NCI-H345 treated with DMSO at 0.1 percent for 48 hours (cell line): ENCODE measurements around the gene CAPN12.

Experiments
- DNase-seq: peaks from one replicate; lab custom pipeline; 2025; ENCODE audit not compliant: unreplicated experiment; lab: John Stamatoyannopoulos, UW

The CAPN12 gene

GRCh38 chr19:38737921-38738737 lies 6.1 kb downstream of the CAPN12 start:
- no peak for DNase-seq

- DNase-seq: no peak
These were observed 6.9 kb downstream of the CAPN12 start for GRCh38 chr19:38737281-38737865.

DNA sequence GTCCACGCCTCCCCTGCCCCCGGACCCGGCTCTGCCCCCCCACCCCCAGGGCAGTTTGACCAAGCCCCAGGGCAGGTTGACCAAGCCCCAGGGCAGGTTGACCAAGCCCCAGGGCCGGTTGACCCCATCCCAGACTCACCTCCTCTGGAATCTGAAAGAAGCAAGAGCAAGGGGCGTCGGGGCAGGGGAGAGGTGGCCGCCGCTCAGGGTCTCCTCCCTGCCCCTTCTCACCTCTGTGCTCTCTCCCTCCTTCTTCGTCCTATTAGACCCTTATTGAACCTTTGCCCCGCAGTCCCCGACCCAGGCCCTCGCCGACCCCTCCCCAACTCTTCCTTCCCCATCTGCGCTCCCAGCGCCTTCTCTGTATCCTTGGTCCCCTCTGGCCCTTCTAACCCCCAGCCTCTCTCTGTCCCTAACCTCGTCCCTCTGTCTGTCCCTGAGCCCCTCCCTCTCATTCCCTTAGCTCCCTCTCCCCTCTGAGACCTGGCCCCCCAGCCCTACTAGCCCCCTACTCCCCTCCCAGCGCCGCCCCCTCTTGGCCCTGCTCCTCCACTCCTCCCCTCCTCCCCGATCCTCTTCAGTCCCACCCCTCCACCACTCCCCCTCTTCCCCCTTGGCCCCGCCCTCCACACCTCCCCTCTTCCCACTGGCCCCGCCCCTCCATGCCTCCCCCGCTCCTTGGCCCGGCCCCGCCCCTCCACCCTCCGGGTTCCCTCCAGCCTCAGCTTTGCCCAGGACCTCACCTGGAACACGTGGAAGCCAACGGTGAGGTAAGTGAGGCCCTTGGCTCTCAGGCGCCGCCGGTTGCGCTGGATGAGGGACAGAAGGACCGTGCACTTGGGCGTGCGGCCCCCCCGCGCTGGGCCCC lies 7.6 kb downstream of the CAPN12 start:
- DNase-seq: peak; percentile 53

DNA sequence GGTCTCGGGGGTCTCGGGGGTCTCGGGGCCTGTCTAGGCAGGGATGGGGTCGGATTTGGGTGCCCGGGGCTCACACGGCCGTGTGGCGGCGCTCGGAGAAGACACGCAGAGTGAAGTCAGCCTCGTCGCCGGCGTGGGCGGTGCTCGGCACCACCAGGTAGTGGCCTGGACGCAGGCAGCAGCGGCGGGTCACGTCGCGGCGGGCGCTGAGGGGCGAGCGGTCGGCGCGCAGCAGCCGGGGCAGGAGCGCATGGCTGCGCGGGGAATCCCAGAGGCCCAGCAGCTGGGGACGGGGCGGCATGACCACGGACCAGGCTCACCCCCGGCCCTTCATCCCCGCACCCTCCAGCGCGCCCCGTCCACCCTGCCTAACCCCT lies 8.2 kb downstream of the CAPN12 start:
- DNase-seq: peak; percentile 30

DNA sequence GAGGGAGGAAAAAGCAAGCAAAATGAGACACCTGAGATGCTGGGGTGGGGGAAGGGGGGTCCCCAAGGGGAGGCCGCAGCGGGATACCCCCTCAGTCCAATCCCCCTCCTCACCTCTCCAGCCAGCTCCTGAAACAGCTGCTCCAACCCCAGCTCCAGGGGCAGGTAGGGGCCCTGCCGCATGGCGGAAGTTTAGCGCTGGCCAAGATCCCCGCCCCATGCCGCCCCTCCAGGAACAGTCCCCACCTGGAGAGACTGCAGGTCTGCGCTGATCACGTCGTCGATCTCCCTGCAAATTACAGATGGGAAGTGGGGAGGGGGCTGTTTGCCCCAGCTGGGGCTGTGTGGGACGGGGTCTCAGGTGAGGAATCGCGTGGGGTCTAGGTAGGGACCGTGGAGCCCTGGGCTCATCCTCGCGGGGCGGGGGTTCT lies 9.0 kb downstream of the CAPN12 start:
- DNase-seq: no peak

DNA sequence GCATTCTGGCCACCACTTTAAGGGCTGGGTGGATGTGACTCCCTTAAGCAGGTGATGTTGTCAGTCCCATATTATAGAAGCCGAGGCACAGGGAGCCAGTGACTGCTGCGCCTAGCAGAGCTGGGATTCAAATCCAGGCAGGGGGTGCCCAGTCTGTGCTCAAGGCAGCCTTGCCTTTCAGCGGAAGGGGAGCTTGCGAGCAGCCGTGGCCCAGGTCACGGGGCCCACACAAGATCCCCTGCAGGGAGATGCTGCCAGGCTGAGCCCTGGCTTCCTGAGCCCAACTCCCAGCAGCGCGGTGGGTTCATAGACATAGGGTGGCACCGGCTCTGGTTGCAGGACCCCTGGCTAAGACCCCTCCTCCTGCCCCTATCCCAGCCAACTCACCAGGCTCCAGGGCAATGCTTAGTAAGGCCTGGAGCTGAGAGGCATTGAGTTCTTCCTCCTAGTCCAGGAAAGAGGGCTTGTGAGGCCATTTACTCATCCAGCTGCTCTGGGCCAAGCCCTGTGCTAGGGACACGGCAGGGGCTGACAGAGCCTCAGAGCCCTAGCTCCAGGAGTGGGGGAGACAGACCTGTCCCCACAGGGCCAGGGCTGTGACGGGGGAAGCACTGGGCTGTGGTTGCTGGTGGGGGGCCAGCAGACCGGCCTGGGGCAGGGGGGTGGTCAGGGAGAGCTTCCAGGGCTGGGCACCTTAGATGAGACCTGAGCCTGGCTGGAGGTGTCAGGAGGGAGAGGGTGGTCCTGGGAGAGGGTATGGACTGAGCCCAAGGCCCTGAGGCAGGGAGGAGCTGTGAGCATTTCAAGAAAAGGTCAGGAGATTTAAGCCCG lies 9.6 kb downstream of the CAPN12 start:
- no peak for DNase-seq

GRCh38 chr19:38734176-38734425 lies 10.2 kb downstream of the CAPN12 start:
- DNase-seq: no peak

- DNase-seq: no peak
These were observed 10.6 kb downstream of the CAPN12 start for GRCh38 chr19:38733493-38734175.

GRCh38 chr19:38733241-38733492 lies 11.1 kb downstream of the CAPN12 start:
- DNase-seq: no peak

DNA sequence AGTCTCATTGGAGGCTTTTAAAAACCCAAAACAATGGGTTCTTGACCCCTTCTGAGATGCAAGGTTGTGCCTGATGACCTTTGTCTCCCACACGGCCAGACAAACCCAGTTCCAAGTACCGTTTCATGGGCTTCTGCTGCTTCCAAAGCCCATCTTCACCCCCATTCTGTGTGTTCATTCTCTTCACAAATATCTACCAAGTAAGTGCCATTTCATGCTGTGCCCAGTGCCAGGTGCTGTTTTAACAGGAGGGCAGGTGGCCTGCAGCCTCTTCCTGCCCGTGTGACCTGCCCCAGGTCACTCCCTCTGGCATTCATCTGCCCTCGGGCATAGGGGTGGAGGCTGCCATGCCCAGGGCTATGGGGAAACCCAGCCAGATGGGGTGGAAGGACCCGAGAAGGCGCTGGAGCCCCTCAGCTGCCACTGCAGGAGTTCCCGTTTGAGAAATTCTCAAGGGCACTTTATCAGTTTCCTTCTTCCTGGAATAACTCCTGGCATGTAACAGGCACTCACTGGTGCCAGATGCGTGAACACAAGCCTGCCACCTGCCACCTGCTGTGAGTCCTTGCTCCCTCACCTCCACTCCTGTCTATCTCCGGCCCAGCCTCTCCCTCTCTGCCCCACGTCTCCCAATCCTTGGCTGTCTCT lies 12.5 kb downstream of the CAPN12 start:
- peak; percentile 35 for DNase-seq

DNA sequence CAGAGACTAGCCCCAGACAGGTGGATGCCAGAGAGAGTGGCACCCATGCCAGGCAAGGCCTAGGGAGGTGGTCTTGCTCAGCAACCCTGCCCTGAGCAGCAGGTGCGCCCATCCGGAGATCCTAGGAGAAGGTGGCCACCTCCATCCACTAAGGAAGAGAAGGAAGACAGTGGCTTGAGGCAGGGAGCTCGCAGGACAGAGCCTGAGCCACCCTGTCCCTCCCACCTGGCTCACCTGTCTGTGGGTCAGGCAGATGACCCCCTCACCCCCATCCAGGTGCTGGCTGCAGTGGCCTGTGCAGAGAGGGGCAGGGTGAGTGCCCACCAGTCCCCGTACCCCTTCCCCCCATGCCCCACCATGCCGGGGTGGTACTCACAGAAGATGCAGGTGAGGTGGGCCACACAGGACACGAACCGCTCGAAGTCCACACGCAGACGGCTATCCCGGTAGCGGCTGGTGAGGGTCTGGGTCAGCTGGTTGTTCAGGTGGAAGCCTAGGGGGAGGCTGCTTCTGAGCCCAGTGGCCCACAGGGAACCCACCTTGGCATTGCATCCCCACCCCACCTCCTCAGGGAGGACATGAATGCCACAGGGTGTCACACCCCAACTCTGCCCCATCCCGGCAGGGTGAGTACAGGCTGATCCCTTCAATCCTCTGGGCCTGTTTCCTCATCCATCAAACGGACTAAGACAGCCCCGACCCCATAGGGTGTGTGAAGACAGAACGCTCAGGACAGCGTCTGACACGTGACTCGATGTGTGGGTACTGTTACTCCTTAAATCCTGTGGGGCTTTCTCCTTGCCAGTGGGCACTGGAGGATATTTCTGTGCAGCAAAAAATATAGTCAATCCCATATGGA lies 13.3 kb downstream of the CAPN12 start:
- DNase-seq: no peak

- no peak for DNase-seq
These were observed 13.9 kb downstream of the CAPN12 start for GRCh38 chr19:38730470-38730730.

- DNase-seq: peak; percentile 34
These were observed 14.4 kb downstream of the CAPN12 start for GRCh38 chr19:38729653-38730469.

DNA sequence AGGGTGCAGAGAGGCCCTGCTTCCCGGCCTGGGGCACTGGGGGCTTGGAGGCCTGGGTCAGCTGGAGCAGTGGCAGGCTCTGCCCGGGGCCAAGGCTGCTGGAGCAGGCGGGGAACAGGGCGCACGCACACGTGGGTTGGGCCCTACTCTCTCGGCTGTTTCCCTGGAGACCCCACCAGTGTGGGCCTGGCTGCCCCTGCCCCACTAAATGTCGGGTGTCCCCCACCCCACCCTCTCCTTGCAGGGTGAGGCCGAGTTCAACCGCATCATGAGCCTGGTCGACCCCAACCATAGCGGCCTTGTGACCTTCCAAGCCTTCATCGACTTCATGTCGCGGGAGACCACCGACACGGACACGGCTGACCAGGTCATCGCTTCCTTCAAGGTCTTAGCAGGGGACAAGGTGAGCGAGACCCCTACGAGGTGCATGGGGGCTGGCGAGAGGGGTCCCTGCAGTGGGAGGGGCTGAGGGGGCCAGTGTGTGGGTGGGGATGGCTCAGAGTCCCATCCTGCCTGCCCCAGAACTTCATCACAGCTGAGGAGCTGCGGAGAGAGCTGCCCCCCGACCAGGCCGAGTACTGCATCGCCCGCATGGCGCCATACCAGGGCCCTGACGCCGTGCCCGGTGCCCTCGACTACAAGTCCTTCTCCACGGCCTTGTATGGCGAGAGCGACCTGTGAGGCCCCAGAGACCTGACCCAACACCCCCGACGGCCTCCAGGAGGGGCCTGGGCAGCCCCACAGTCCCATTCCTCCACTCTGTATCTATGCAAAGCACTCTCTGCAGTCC lies 15.3 kb downstream of the CAPN12 start:
- no peak for DNase-seq

DNA sequence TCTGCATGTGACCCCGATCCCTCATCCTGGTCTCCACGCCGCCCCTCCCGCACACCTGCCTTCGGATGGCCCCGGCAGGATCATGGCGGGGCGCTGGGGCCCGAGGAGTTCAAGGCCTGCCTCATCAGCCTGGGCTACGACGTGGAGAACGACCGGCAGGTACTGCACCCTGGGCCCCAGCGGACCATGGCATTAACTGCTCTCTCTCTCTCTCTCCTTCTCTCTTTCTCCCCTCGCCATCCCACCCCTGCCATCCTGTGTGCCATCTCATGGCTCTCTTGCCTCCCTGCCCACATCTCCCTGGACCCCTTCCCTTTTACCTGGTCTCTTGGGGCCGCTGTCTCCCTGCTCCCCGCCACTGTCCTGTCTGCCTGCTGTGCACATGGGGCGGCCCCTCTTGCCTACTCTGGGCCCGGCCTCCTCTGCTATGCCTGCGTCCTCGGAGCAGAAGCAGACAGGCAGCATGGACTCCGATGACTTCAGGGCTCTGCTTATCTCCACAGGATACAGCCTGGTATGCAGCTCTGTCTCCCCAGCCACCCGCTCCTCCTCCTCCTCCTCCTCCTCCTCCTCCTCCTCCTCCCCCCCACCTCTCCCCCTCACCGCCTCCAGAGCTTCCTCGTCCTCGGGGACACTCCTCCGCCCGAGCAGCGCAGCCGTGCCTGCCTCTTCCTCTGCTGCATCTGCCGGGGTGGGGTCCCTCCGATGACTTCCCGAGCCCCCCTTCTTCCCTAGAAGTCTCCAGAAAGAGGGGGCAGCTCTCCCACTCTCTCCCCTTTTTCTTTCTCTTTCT lies 16.2 kb downstream of the CAPN12 start:
- DNase-seq: no peak

- DNase-seq: no peak
These were observed 16.9 kb downstream of the CAPN12 start for GRCh38 chr19:38727306-38727867.

- DNase-seq: no peak
These were observed 17.4 kb downstream of the CAPN12 start for GRCh38 chr19:38726761-38727301.
